Pancreas (tissue), 10 donors: ENCODE measurements around the gene CCDC51. TPM values are rescaled to one million over a fixed set of nuclear protein-coding genes. Genes with fewer than 3 reads are reported as not detected.

ENCODE experiments used
- ATAC-seq, 4 donors: fragments of 200-7000 bp; cut with Tn5 transposase; one replicate each; pipeline versions ENCODE4 v1.8.0 to v1.9.1; 2020; ENCODE audit warnings: mild to moderate bottlenecking in 4 of 4, moderate library complexity in 4 of 4
- DNase-seq, 6 donors: peaks; one replicate each; pipeline ENCODE4 v3.0.0-alpha.2; 2020
- FAIRE-seq: peaks from 2 replicates; lab custom pipeline; 2012; peaks lifted over from hg19 to GRCh38; lab: Jason Lieb, UNC
- H3K27ac ChIP-seq, 4 donors: fragments of 200-600 bp; sonication (generic); 1 replicate in 3 of 4; 2 replicates in 1 of 4; pipeline versions ENCODE4 v1.5.0 to v1.8.0; 2020
- H3K27me3 ChIP-seq, 4 donors: fragments of 200-600 bp; one replicate each; pipeline ENCODE4 v1.8.0; 2021
- H3K36me3 ChIP-seq, 3 donors: fragments of 200-600 bp; sonication (generic) in 1 of 3; one replicate each; pipeline versions ENCODE4 v1.5.0 to v1.8.0; 2020 to 2021
- H3K4me1 ChIP-seq, 3 donors: fragments of 200-600 bp; one replicate each; pipeline ENCODE4 v1.8.0; 2021
- H3K4me3 ChIP-seq, 4 donors: fragments of 200-600 bp; sonication (generic) in 2 of 4; one replicate each; pipeline versions ENCODE4 v1.5.0 to v1.8.0; 2020 to 2021
- H3K9me3 ChIP-seq, 4 donors: fragments of 200-600 bp; one replicate each; pipeline ENCODE4 v1.8.0; 2021
- WGBS, 2 donors: extraction: QIAGEN DNeasy Blood & Tissue Kit; methylation state at CpG; one replicate each; pipeline ENCODE4 v1.1.7; 2013; 5-methylcytosine and 5-hydroxymethylcytosine counted together
- intact Hi-C, 3 donors: fragments of 100-400 bp; cut with DNase I; formaldehyde crosslinking; loops; one replicate each; pipeline versions ENCODE4 v1.11.1 to v1.14.2; 2022
- polyA plus RNA-seq, 2 donors: library from polyadenylated mRNA; stranded (reverse); fragments of 200-250 nt; gene quantifications; one replicate each; pipeline ENCODE4 v1.2.3, GENCODE V29; 2013
- total RNA-seq, 6 donors: library from RNA; stranded (reverse); fragmentation: NEBNext Ultra II Directional in 4 of 6; extraction: Animal tissue kit (Norgen Biotek cat#: 25700) in 4 of 6; gene quantifications; one replicate each; pipeline versions ENCODE4 v1.2.1 to v1.2.4, GENCODE V29; 2021 to 2023
- TF ChIP-seq, protein P1 (sequence below), 4 donors: fragments of 200-600 bp; sonication (generic) in 3 of 4; IDR thresholded peaks; one replicate each; pipeline versions ENCODE4 v1.5.0 to v1.8.0; 2021; ENCODE audit warnings: antibody characterized with exemption in 4 of 4
- donor health status: healthy with polysubstance abuse.
- donor health status: DM: no; HTN: no; CAD: no; lungs with moderate emphysema.
- donor health status: DM: no; HTN: no; CAD: no.
- donor health status: control.
- donor health status: control.
- donor health status: Bipolar disorder and iron deficiency.
- donor health status: DM: yes; HTN: yes; CAD: no.
- donor health status: DM: no; HTN: no; CAD: no.
- donor health status: DM: no; HTN: no; CAD: no.
- donor health status: DM: yes; HTN: yes; CAD: no.

CCDC51 gene
- total and polyA plus RNA-seq, 8 donors = 1.6 to 5.8 (median 3.3) TPM

DNA sequence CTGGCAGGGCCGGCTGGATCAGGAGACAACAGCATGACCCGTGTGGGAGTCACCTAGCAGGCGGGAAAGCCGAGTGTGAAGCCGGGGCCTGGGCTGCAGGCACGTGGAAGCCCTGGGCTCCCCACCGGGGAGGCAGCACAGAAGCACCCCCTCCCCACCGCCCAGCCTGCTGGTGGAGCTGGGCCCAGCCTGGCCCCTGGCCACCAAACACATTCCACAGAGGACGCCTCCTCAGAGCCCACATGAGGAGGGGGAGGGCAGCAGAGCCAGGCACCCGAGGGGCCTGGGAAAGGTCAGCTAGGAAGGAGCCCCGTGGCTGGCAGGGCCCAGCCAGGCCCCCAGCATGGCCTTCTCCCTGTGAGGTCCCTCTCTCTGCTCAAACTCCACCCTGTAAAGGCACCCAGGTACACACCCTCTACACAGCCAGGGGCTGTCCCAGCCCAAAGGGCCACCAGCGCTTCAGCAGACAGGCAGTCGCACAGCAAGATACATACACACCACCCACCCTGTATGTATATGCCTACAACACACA lies 14.6 kb downstream of the CCDC51 start:
- FAIRE-seq (no peak), ATAC-seq (peak in 2 of 4 donors; percentile 3 to 15), DNase-seq (peak in 4 of 6 donors; percentile 61 to 83 (median 70))
- TF ChIP-seq, protein P1, sequence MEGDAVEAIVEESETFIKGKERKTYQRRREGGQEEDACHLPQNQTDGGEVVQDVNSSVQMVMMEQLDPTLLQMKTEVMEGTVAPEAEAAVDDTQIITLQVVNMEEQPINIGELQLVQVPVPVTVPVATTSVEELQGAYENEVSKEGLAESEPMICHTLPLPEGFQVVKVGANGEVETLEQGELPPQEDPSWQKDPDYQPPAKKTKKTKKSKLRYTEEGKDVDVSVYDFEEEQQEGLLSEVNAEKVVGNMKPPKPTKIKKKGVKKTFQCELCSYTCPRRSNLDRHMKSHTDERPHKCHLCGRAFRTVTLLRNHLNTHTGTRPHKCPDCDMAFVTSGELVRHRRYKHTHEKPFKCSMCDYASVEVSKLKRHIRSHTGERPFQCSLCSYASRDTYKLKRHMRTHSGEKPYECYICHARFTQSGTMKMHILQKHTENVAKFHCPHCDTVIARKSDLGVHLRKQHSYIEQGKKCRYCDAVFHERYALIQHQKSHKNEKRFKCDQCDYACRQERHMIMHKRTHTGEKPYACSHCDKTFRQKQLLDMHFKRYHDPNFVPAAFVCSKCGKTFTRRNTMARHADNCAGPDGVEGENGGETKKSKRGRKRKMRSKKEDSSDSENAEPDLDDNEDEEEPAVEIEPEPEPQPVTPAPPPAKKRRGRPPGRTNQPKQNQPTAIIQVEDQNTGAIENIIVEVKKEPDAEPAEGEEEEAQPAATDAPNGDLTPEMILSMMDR (IDR thresholded peaks at IDR 0.05) = no peak
- peak overlapping the region; percentile 6 to 48 (median 29) for H3K27ac ChIP-seq
- H3K4me3 ChIP-seq = no peak overlapping the region
- 46 to 60% methylated on average over 13 of the region's 13 CpGs for WGBS, 2 donors
- H3K9me3 ChIP-seq = no peaks in the 10 kb centered on the region
- intact Hi-C loops = no loop called here
- H3K4me1 ChIP-seq = peaks cover 0 to 13% (median 3%) of the 10 kb centered on the region in 3 donors
- no peaks in the 10 kb centered on the region for H3K27me3 ChIP-seq
- H3K36me3 ChIP-seq = peaks cover 0 to 5% (median 0%) of the 10 kb centered on the region in 3 donors

DNA sequence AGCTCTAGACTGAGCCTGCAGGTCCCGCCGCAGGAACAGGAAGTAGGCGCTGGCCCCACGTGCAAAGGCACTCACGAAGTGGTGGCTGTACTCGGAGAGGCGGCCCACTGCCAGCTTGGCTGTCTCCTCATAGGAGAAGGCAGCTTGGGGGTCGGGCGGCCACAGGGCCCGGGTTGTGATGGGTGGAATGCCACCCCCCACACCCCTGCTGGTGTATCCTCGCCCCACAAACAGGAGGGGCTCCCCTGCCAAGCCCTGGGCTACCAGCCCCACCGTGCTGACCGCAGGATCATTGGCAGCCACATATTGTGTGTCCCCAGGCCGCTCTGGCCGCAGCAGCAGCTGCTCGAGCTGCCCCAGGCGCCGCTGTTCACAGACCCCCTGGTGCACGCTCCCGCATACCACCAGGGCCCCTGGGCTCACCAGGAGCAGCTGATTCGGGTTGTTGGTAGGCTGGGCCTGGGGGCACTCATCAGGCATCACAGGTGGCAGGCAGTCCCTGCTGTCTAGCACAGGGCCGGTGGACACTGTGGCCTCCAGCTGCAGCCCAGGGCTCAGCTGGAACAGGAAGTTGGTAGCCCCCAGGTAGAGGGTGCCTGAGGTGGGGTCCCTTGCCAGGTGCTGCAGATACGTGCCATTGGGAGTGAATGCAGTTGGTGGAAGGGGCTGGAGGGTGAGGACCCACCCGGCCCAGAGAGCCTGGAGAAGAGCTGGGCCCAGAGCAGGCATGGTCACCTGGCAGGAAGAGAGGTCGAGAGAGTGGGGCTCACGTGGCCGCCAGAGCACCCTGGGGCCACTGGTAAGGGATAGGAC lies 15.8 kb downstream of the CCDC51 start:
- TF ChIP-seq, protein P1 (IDR thresholded peaks at IDR 0.05) = no peak
- no peak for FAIRE-seq
- H3K27ac ChIP-seq = peak overlapping the region in 1 of 4 donors; percentile 11
- WGBS, 2 donors = 81 to 85% methylated on average over 25 to 27 of the region's 27 CpGs
- peaks cover 0 to 6% (median 6%) of the 10 kb centered on the region in 3 donors for H3K36me3 ChIP-seq
- peak in 1 of 6 donors; percentile 76 for DNase-seq
- intact Hi-C loops = no loop called here
- peaks cover 0 to 13% (median 3%) of the 10 kb centered on the region in 3 donors for H3K4me1 ChIP-seq
- no peak for ATAC-seq
- no peaks in the 10 kb centered on the region for H3K9me3 ChIP-seq
- H3K4me3 ChIP-seq = no peak overlapping the region
- H3K27me3 ChIP-seq = no peaks in the 10 kb centered on the region

DNA sequence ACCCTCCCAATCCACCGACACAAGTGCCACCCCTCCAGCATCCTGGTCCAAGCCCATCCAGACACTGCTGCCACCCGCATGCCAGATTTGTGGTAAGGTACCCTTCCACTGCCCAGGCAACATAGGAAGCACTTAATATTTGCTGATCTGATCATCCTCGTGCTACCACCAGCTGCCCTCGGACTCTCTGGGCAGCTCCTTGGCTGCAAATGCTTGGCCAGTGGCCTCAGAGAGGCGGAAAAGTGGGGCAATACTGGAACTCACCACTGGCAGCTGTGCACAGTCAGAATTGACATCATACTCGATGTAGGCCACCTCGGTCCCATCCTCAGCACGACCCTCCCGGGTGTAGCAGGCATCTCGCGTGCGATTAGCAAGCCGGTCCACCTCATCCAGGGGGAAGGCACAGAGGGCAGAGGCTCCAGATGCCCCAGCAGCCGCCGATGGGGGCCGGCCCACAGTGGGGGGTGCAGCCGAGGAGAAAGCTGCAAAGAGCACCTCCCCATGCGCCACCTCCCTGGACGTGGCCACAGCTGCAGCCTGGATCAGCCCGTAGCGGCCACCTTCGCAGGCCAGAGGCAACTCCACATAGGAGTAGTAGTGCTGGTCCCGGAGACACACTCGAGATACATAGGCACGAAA lies 16.6 kb downstream of the CCDC51 start:
- no peak for FAIRE-seq
- Histone ChIP-seq H3K4me1 (peaks cover 0 to 12% (median 3%) of the 10 kb centered on the region in 3 donors), H3K4me3 (no peak overlapping the region), H3K9me3 (no peaks in the 10 kb centered on the region), H3K27me3 (no peaks in the 10 kb centered on the region), H3K36me3 (peaks cover 0 to 12% (median 8%) of the 10 kb centered on the region in 3 donors), H3K27ac (no peak overlapping the region)
- TF ChIP-seq, protein P1 (IDR thresholded peaks at IDR 0.05) = no peak
- no peak for ATAC-seq
- intact Hi-C loops = no loop called here
- no peak for DNase-seq
- 85 to 86% methylated on average over 25 of the region's 25 CpGs for WGBS, 2 donors

DNA sequence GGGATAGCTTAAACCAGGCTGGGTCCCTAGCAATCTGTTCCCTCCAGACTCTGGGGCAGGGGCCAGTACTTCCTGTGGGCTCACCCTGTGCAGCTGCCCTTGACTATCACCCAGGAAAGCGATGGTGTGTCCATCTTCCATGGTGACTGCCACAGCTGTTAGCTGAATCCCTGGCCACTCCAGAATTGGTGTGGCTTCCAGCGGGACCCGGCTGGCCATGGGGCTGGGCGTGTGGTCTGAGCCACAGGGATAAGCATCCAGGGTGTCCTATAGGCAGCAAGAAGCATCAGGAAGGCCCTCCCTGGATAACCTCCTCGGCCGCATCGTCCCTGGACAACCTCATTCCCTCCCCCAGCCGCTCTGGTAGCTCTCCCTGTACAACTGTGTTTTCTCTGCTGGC lies 17.2 kb downstream of the CCDC51 start:
- FAIRE-seq = no peak
- Histone ChIP-seq H3K36me3 (peaks cover 0 to 14% (median 12%) of the 10 kb centered on the region in 3 donors), H3K4me1 (peaks cover 0 to 5% (median 2%) of the 10 kb centered on the region in 3 donors), H3K4me3 (no peak overlapping the region), H3K27ac (no peak overlapping the region), H3K9me3 (no peaks in the 10 kb centered on the region), H3K27me3 (no peaks in the 10 kb centered on the region)
- TF ChIP-seq, protein P1 (IDR thresholded peaks at IDR 0.05) = no peak
- intact Hi-C loops = no loop called here
- WGBS, 2 donors = 86 to 90% methylated on average over 8 of the region's 8 CpGs
- ATAC-seq = no peak
- no peak for DNase-seq
